LNCaP clone FGC (cell line): Measurements from ENCODE around the gene IPO8.

ENCODE experiments used
- DNase-seq: peaks from one replicate; pipeline ENCODE4 v3.0.0-alpha.2; 2011; ENCODE audit warnings: low read depth
- H3K4me3 ChIP-seq: 2 replicates; pipeline ENCODE4 v1.5.1; 2011; ENCODE audit warnings: mild to moderate bottlenecking, low read depth, low read length, control low read depth
- TF ChIP-seq, protein P1 (sequence below): IDR thresholded peaks from 2 replicates; pipeline ENCODE4 v1.5.1; 2012; ENCODE audit warnings: mild to moderate bottlenecking; ENCODE audit not compliant: control insufficient read depth, insufficient read depth; ENCODE audit errors: extremely low read depth

The IPO8 gene

DNA sequence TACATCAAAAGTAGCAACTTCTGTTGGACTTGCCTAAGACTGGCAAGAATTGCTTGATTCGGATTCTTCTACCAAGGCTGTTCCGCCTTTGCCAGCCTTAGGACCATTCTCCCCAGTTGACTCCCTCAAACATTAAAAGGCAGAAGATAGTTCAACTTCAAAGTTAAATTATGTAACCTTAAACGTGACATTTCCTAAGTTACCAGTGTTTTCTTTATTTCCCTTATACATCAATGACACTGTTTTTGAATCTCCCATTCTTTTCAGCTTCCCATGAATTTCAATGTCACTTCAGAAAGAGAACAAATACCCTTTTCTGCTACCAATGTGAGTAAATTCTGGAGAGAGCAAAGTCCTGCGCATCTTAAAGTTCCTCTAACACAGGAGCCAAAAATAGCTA, 33.9 kb upstream of the IPO8 start:
- DNase-seq = no peak
- TF ChIP-seq, protein P1, sequence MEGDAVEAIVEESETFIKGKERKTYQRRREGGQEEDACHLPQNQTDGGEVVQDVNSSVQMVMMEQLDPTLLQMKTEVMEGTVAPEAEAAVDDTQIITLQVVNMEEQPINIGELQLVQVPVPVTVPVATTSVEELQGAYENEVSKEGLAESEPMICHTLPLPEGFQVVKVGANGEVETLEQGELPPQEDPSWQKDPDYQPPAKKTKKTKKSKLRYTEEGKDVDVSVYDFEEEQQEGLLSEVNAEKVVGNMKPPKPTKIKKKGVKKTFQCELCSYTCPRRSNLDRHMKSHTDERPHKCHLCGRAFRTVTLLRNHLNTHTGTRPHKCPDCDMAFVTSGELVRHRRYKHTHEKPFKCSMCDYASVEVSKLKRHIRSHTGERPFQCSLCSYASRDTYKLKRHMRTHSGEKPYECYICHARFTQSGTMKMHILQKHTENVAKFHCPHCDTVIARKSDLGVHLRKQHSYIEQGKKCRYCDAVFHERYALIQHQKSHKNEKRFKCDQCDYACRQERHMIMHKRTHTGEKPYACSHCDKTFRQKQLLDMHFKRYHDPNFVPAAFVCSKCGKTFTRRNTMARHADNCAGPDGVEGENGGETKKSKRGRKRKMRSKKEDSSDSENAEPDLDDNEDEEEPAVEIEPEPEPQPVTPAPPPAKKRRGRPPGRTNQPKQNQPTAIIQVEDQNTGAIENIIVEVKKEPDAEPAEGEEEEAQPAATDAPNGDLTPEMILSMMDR = no peak

DNA sequence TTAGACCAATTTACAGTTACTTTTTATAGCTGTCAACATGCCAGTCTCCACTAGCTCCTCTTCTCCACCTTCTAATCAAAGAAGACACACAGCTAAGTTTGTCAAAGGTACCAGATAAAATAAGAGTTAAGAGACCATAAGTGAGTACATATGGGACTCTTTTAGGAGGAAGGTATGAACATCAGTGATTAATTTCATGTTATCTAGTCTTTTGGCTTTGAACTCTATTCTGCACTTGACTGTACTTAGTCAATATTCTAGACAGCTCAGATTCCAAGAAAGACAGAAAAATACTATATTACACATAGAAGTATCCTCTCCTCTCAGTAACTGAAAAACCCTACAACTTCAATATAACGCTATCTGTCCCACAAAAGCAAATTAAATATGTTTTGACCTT, 31.0 kb upstream of the IPO8 start:
- no peak for DNase-seq
- TF ChIP-seq, protein P1 = no peak
- H3K4me3 ChIP-seq = no peak overlapping the region

More for the DNA sequence above, 33.9 kb upstream of the IPO8 start:
- no peak overlapping the region for H3K4me3 ChIP-seq

DNA sequence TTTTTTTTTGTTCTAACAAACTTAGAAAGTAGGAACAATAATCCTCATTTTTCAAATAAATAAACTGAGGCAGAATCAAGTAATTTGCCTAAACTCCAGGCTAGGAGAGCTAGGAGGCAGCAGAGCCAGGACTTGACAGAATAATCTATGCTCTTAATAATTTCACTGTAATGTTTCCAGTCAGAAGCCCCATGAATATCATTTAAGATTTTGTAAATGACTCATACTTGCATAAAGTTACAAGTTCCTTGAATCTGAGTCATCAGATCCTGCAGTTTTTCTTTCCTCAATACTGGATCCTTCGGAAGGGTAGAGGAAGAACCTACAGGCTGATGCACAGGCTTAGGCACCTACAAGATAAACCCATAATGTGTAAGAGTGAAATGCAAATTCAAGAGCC, 30.1 kb upstream of the IPO8 start:
- TF ChIP-seq, protein P1 = no peak
- DNase-seq = no peak
- no peak overlapping the region for H3K4me3 ChIP-seq

DNA sequence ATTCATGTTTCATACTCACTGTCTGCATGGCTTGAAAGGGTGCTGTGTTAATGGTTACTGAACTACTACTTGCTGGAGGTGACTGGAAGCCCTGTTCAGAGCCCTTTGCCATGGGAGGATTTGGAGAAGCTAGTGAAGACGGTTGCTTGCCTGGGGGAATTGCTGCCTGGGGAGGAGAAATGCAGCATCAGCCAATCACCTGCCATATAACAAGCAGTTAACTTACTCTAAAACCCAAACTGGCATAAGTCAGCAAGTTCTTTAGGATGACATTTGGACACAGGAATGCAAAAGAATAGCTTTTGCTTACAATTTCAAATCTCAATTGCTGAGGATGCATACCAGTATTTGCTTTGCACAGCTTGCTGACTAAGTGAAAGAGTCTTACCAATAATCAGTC, 23.4 kb upstream of the IPO8 start:
- TF ChIP-seq, protein P1 = no peak
- no peak overlapping the region for H3K4me3 ChIP-seq
- no peak for DNase-seq

DNA sequence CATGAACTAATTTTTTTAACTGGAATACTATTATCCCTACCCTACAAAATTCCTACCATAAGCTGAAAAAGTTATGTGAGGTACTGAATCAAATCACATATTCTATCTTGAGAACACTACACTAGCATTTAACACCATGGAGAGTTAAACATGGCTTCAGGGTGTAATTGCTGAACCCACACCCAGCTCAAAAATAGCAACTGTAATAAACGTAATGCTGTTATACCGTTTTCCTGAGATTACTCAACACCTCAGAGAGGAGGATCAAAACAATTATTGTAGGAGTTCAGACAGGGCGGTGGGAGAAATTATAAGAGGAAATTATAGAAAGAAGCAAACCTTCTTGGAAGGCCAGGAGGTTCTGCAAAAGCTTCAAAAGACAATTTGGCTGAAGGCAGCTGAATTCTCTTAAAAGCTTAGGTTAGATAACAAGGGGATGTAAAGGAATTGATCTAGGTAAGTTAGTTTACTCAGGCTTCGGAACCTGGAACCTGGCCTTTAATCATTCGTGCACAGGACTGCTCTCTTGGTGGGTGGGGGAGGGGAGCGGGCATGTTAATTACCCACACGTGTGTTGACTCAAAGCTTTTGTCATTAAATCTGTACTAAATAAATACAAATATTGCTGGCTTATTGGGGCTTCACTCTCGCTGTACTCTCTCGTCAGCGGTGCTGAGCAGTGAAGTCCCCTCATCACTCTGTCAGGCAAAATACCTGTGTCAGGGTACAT, 12.1 kb upstream of the IPO8 start:
- H3K4me3 ChIP-seq = no peak overlapping the region
- TF ChIP-seq, protein P1 = no peak
- no peak for DNase-seq

DNA sequence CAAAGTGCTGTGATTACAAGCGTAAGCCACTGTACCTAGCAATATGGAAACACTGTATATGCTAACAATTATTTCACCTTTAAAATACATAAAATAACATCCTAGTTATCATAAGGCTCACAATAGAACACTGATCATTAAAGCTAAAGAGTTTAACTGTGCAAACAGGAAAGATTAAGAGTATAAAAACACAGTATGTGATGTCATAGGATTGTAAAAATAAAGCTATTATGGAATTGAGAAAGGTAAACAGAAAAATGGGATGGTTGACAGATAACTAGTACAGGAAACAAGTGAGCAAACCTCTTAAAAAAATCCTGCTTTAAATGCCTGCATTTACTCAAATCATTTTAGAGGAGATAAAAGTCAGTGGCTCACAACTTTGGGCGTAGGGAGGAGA, 10.8 kb upstream of the IPO8 start:
- peak; percentile 85 for DNase-seq
- no peak overlapping the region for H3K4me3 ChIP-seq
- TF ChIP-seq, protein P1 = no peak

DNA sequence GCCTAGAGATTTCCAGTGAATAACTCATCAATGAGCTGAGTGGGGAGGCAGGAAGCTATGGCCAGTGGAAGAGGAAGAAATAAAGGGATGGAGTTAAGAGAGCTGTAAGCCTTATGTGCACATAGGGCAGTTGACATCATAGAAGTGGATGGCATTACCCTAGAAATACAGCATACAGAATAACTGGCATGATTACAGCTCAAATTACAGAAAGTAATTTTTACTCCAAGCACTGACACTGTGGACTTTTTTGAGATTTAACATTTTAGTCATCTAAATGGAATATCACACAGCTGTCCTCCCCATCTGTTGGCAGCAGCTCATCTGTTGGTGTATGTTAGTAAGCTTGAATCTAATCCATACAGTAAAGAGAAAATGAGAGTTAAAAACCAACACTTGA, 5.4 kb upstream of the IPO8 start:
- no peak for DNase-seq
- TF ChIP-seq, protein P1 = no peak
- H3K4me3 ChIP-seq = no peak overlapping the region
